Muscle of leg (tissue), 11 donors: ENCODE measurements around the gene CLRN1. TPM values are rescaled to one million over a fixed set of nuclear protein-coding genes. Genes with fewer than 3 reads are reported as not detected.
"Not testable (repeated sequence)": the region's sequence is repeated elsewhere in the genome, so short reads cannot be mapped to it uniquely, and the experiment has no call there.

Experiments
- DNase-seq: peaks from one replicate; pipeline ENCODE4 v3.0.0; 2013
- H3K27ac ChIP-seq: one replicate; pipeline ENCODE4 v1.5.1; 2013; ENCODE audit warnings: mild to moderate bottlenecking, low read length, control low read depth
- H3K27me3 ChIP-seq: one replicate; pipeline ENCODE4 v1.6.1; 2013; ENCODE audit warnings: low read length; ENCODE audit not compliant: control insufficient read depth, insufficient read depth
- H3K36me3 ChIP-seq: one replicate; pipeline ENCODE4 v1.6.1; 2013; ENCODE audit warnings: low read length; ENCODE audit not compliant: control insufficient read depth, insufficient read depth
- H3K4me1 ChIP-seq: one replicate; pipeline ENCODE4 v1.6.1; 2013; ENCODE audit warnings: low read length; ENCODE audit not compliant: control insufficient read depth, insufficient read depth
- H3K4me3 ChIP-seq: one replicate; pipeline ENCODE4 v1.5.1; 2013; ENCODE audit warnings: low read length, control low read depth
- H3K9me3 ChIP-seq: replicated peaks from 2 replicates; pipeline ENCODE4 v1.6.1; 2013; ENCODE audit warnings: low read depth, low read length; ENCODE audit not compliant: control insufficient read depth
- WGBS: methylation state at CpG from one replicate; pipeline ENCODE4 v1.1.5; 2013; ENCODE audit warnings: missing lambda C conversion rate; ENCODE audit not compliant: insufficient coverage; 5-methylcytosine and 5-hydroxymethylcytosine counted together
- polyA plus RNA-seq, 8 donors: library from polyadenylated mRNA; unstranded; fragments of 120-200 nt; gene quantifications; one replicate each; pipeline versions ENCODE4 v1.2.1 to v1.2.3, GENCODE V29; 2013; ENCODE audit warnings: inconsistent platforms in 1 of 8, low replicate concordance in 1 of 8; ENCODE audit not compliant: insufficient read length in 8 of 8, insufficient read depth in 1 of 8
- total RNA-seq: library from RNA; stranded (reverse); fragments of 120-200 nt; gene quantifications from one replicate; pipeline ENCODE4 v1.2.4, GENCODE V29; 2013

Gene CLRN1
- total and polyA plus RNA-seq, 9 donors = 0.18 to 0.98 (median 0.41) TPM

DNA sequence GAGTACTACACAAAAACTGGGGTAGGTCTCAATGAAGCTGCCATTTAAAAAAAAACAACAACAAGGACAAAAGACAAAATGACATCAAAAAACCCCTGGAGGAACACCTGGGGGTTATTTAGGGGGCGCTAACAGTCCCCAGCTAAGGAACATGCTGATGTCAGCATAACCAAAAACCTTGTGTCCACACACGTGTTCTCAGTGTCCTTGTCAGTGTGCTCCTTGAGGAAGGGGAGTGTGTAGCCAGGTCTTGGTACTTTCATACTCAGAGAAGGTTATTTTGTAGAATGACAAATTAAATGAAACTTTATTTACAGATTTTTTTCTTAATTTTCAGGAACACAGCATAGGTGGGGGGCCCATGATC is 31.2 kb upstream of the CLRN1 start:
- no peaks in the 10 kb centered on the region for H3K27me3 ChIP-seq
- no peak for DNase-seq
- H3K27ac ChIP-seq = no peak overlapping the region
- no peaks in the 10 kb centered on the region for H3K9me3 ChIP-seq
- peaks cover 15% of the 10 kb centered on the region for H3K4me1 ChIP-seq
- no peak overlapping the region for H3K4me3 ChIP-seq
- H3K36me3 ChIP-seq = no peaks in the 10 kb centered on the region
- WGBS = no CpG with 5 or more reads among the region's 2 CpGs

DNA sequence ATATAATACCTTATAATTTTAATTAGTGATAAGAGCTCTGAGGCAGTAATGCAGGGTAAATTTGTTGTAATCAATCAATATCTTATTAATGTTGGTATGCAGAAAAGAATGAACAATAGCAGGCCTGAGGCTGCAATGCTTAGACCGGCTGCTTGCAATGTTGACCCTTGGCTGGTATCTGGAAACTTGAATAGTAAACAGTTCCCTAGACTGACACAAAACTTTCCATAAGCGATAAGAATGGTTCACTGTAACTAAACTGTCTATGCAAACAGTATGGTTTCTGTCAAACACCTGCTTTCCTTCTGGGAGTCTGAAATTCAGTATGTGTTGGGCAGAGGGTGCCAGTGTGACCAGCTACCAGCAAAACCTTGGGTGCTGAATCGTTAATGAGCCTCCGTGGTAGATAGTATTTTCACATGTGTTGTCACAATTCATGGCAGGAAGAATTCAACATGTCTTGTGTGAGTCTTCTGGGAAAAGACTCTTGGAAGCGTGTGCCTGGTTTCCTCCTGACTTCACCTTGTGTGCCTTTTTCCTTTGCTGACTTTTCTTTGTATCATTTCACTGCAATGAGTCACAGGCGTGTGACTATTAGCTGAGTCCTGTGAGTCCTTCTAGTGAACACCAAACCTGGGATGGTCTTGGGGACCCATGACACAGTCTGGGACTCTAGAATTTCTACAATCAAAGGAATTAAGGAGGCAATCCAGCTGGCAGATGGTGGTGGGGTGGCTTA is 30.7 kb upstream of the CLRN1 start:
- H3K9me3 ChIP-seq = no peaks in the 10 kb centered on the region
- DNase-seq = peak; percentile 52
- no peak overlapping the region for H3K4me3 ChIP-seq
- peaks cover 15% of the 10 kb centered on the region for H3K4me1 ChIP-seq
- no peaks in the 10 kb centered on the region for H3K27me3 ChIP-seq
- 58% methylated on average over 4 of the region's 6 CpGs for WGBS
- peak overlapping the region; percentile 62 for H3K27ac ChIP-seq
- no peaks in the 10 kb centered on the region for H3K36me3 ChIP-seq

DNA sequence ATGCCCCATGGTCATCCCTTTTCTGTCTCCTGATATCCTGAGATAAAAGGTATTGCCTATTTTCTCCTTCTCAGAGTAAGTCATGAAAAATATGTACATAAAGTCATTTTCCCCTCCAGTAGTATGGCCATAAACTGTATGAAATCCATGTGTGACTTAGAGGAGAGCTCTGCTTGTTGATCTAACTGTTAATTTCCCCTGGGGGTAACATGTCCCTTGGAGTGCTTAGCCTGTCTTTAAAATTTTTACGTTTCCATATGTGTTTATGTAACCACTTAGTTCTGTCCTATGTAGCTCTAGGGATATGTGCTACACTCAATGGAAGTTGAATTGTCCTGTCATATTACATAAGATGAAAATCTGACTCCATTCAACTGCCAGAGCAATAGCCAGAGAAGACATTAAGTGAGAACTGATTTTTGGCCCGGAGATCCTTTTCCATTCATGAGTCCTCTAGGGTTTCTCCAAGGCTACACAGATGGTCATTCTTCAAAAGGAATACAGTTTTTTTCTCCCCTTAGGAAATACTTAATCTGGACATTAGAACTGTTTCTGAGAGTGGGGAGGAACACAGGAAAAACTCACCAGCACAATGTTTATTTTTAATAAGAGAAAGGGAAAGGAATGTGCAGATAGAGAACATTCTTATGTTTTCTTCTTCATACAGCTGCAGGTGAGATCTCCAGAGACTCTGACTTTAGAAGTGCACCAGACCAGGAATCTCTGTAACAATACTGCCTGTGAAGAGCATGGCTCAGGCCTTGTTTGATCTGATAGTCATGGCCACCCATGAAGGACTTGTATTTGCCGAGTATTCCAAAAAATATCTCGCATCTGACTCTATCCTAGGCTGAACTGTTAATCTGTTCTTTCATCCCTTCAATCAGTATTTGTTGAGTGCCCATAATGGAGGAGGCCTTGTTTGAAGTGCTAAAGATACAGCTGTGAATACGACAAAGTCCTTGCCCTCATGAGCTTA is 29.8 kb upstream of the CLRN1 start:
- peaks cover 15% of the 10 kb centered on the region for H3K4me1 ChIP-seq
- peak; percentile 97 for DNase-seq
- WGBS = 17% methylated on average over 1 of the region's 5 CpGs
- peak overlapping the region; percentile 62 for H3K27ac ChIP-seq
- no peaks in the 10 kb centered on the region for H3K27me3 ChIP-seq
- H3K36me3 ChIP-seq = no peaks in the 10 kb centered on the region
- no peak overlapping the region for H3K4me3 ChIP-seq
- H3K9me3 ChIP-seq = no peaks in the 10 kb centered on the region

DNA sequence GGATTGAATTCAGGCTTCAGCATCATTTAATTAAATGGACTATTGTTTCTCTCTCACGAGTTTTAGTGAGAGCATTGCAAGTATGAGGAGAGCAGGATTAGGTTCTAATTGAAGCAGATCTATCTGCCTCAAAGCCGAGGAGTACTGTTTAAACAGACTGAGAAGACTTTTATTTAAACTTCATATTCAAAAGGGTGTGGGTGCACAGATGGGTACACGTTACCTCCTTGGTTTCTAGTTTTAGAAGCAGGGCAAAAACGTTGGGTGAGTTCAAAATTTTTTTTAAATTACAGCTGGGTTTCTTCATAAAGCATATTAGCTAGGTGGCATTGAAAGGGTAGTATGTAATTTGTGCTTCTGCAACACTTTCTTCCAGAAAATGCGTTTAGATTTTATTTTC is 26.5 kb upstream of the CLRN1 start:
- Histone ChIP-seq H3K4me1 (peaks cover 15% of the 10 kb centered on the region), H3K4me3 (no peak overlapping the region), H3K9me3 (no peaks in the 10 kb centered on the region), H3K27me3 (no peaks in the 10 kb centered on the region), H3K36me3 (no peaks in the 10 kb centered on the region), H3K27ac (no peak overlapping the region)
- no peak for DNase-seq
- no CpG with 5 or more reads among the region's 5 CpGs for WGBS

DNA sequence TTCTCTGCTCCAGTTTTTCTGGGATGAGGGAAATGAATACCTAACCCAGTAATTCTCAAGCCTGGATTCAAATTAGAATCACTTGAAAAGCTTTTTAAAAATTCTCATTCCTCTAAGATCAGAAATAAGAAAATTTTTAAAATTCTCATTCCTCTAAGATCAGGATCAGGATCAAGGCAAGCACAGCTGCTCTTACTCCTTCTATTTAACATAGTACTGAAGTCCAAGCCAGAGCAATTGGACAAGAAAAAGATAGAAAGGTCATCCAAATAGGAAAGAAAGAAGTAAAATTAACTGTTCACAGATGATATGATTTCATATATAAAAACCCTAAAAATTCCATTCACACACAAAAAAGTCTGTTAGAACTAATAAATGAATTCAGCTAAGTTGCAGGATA is 24.2 kb upstream of the CLRN1 start:
- Histone ChIP-seq H3K4me3 (no peak overlapping the region), H3K27ac (no peak overlapping the region), H3K36me3 (no peaks in the 10 kb centered on the region), H3K27me3 (no peaks in the 10 kb centered on the region), H3K9me3 (peaks cover 2% of the 10 kb centered on the region), H3K4me1 (peaks cover 6% of the 10 kb centered on the region)
- DNase-seq = peak; percentile 83

DNA sequence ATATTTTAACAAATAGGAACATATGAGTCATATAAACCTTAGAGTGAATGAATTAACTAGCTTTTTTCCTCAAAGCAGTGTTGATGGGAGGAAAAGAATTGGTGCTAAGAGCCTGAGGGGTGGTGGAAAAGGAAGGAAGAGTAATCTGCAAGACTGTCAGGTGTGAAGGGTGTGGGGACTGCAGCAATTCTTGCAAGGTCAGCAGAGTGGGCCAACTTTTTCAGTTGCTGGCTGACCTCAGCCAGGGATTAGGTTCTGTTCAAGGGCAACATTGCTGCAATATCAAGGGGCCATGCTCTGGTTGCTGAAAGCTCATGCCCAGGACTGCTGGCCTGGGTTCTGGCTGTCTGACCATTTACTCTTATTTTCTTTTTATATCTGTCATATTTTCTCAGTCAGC is 23.0 kb upstream of the CLRN1 start:
- H3K9me3 ChIP-seq = peaks cover 2% of the 10 kb centered on the region
- no peak overlapping the region for H3K27ac ChIP-seq
- peaks cover 2% of the 10 kb centered on the region for H3K4me1 ChIP-seq
- H3K4me3 ChIP-seq = no peak overlapping the region
- H3K27me3 ChIP-seq = no peaks in the 10 kb centered on the region
- H3K36me3 ChIP-seq = no peaks in the 10 kb centered on the region
- DNase-seq = no peak

DNA sequence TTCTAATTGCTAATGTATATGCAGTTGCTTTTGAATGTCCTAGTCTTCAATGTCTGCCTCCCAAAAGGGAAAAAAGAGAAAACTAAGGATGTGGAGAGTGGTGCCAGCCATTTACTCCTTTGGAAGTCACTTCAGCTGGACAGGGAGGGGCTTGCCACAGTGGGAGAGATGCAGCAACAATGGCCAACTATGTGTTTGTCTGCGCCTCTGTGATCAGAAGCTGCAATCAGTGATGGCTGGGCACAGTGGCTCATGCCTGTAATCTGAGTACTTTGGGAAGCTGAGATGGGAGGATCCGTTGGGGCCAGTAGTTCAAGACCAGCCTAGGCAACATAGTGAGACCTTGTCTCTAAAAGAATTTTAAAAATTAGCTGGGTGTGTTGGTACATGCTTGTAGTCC is 16.7 kb upstream of the CLRN1 start:
- peaks cover 2% of the 10 kb centered on the region for H3K4me1 ChIP-seq
- peaks cover 2% of the 10 kb centered on the region for H3K9me3 ChIP-seq
- no peaks in the 10 kb centered on the region for H3K36me3 ChIP-seq
- H3K27ac ChIP-seq = no peak overlapping the region
- DNase-seq = no peak
- no peaks in the 10 kb centered on the region for H3K27me3 ChIP-seq
- H3K4me3 ChIP-seq = no peak overlapping the region
- WGBS = 86% methylated on average over 2 of the region's 2 CpGs

DNA sequence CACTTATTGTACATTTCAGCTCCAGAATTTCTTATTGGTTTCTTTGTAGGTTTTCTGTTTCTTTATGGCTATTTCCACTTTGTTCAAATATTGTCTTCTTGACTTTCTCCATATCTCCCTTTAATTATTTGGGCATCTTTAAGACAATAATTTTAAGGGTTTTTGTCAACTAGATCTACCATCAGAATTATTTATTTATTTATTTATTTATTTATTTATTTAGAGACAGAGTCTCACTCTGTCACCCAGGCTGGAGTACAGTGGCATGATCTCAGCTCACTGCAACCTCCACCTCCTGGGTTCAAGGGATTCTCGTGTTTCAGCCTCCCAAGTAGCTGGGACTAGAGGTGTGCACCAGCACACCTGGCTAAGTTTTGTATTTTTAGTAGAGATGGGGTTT is 15.9 kb upstream of the CLRN1 start:
- WGBS = no CpG with 5 or more reads among the region's 1 CpG
- not testable (repeated sequence) for H3K27me3 ChIP-seq, H3K9me3 ChIP-seq, H3K36me3 ChIP-seq, H3K4me3 ChIP-seq, H3K4me1 ChIP-seq, DNase-seq, H3K27ac ChIP-seq

DNA sequence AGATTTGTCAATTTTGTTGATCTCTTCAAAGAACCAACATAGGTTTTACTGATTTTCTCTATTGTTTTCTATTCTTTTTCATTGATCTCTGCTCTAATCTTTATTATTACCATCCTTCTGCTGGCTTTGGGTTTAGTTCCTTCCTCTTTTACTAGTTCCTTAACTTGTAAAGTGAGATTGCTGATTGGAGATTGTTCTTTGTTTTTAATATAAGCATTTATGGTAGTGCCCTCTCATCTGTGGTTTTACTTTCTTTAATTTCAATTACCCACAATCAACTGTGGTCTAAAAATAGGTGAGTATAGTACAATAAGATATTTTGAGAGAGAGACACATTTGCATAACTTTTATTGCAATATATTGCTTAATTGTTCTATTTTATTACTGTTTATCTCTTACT is 13.2 kb upstream of the CLRN1 start:
- H3K36me3 ChIP-seq = no peaks in the 10 kb centered on the region
- no peaks in the 10 kb centered on the region for H3K27me3 ChIP-seq
- no peak for DNase-seq
- no peak overlapping the region for H3K27ac ChIP-seq
- H3K4me1 ChIP-seq = no peaks in the 10 kb centered on the region
- H3K4me3 ChIP-seq = no peak overlapping the region
- H3K9me3 ChIP-seq = no peaks in the 10 kb centered on the region

DNA sequence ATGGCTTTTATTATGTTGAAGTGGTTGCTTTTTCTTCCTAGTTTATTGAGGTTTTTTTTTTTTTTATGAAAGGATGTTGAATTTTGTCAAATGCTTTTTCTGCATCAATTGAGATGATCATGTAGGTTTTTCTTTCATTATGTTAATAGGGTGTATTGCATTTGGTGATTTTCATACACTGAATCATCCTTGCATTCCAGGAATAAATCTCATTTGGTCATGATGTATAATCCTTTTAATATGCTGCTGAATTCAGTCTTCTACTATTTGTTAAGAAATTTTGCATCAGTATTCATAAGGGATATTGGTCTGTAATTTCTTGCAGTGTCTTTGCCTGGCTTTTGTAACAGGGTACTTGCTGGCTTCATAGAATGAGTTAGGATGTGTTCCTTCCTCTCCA is 11.5 kb upstream of the CLRN1 start:
- H3K4me1 ChIP-seq = no peaks in the 10 kb centered on the region
- H3K36me3 ChIP-seq = no peaks in the 10 kb centered on the region
- no peak for DNase-seq
- no peak overlapping the region for H3K27ac ChIP-seq
- H3K9me3 ChIP-seq = no peaks in the 10 kb centered on the region
- no peak overlapping the region for H3K4me3 ChIP-seq
- H3K27me3 ChIP-seq = no peaks in the 10 kb centered on the region
